BLaER1 (cell line): ENCODE data around the gene SAMD4B.

Experiments
- H3K27ac ChIP-seq: shearing (Covaris generic); formaldehyde crosslinking; 2 replicates; pipeline ENCODE4 v1.8.1; 2022
- H3K27me3 ChIP-seq: shearing (Covaris generic); formaldehyde crosslinking; 2 replicates; pipeline ENCODE4 v1.8.1; 2022
- H3K36me3 ChIP-seq: shearing (Covaris generic); formaldehyde crosslinking; 2 replicates; pipeline ENCODE4 v1.8.1; 2022
- H3K4me1 ChIP-seq: shearing (Covaris generic); formaldehyde crosslinking; 2 replicates; pipeline ENCODE4 v1.8.1; 2022
- H3K4me2 ChIP-seq: shearing (Covaris generic); formaldehyde crosslinking; 2 replicates; pipeline ENCODE4 v1.8.1; 2022
- H3K4me3 ChIP-seq: shearing (Covaris generic); formaldehyde crosslinking; 2 replicates; pipeline ENCODE4 v1.8.1; 2022
- H3K9ac ChIP-seq: shearing (Covaris generic); formaldehyde crosslinking; 2 replicates; pipeline ENCODE4 v1.8.1; 2022
- H3K9me3 ChIP-seq: shearing (Covaris generic); formaldehyde crosslinking; 2 replicates; pipeline ENCODE4 v1.8.1; 2022
- H4K20me1 ChIP-seq: shearing (Covaris generic); formaldehyde crosslinking; 2 replicates; pipeline ENCODE4 v1.8.1; 2022
- Cebpa-rat ChIP-seq: shearing (Covaris generic); IDR thresholded peaks from 2 replicates; pipeline ENCODE4 v1.8.1; 2022

SAMD4B gene

DNA sequence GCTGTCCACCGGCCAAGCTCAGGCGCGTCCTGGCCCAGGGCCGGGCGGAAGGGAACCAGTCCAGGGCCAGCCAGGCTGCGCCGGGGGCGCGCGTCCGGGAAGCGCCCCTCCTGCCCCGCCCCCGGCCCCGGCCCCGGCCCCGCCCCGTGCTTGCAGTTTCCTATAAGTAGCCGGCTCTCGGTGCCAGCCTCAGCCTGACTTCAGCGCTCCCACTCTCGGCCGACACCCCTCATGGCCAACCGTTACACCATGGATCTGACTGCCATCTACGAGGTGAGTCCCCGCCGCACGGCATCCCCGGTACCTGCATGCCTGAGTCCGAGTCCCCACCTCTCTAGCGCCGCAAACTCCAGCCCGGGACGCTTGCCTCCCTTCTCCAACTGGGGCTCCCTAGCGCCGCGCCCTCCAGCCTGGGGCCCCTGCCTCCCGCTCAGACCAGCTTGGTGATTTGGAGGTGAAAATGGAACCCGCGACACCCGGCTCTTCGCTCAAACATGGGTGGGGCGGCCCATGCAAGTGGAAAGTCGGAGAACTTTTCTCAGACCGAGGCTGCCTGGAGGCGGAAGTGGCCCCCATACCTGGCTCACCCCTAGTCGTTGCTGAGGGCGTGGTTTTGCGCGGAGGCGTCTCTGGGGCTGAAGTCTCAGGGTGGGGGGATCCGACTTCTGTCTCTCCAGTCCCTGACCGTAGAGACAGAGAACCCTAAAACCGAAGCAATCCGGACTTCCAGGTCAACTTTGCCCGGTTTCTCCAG, 64.6 kb downstream of the SAMD4B start, which contains the start of gene ZFP36:
Gene ZFP36, plus strand, starts transcription at position 192 of the 754 bp plus-strand sequence. Its CDS starts 58 bp downstream, at position 250.
- peaks cover 27% of the 10 kb centered on the region for H4K20me1 ChIP-seq
- no peaks in the 10 kb centered on the region for H3K27me3 ChIP-seq
- peak within 1 kb of the TSS; percentile 89 for H3K4me3 ChIP-seq
- H3K4me1 ChIP-seq = peaks cover 73% of the 10 kb centered on the region
- TF ChIP-seq Cebpa-rat = no peak
- peaks cover 12% of the 10 kb centered on the region for H3K36me3 ChIP-seq
- peak within 1 kb of the TSS; percentile 93 for H3K9ac ChIP-seq
- H3K9me3 ChIP-seq = no peaks in the 10 kb centered on the region
- H3K27ac ChIP-seq = peak within 1 kb of the TSS; percentile 94
- H3K4me2 ChIP-seq = peak within 1 kb of the TSS; percentile 100

DNA sequence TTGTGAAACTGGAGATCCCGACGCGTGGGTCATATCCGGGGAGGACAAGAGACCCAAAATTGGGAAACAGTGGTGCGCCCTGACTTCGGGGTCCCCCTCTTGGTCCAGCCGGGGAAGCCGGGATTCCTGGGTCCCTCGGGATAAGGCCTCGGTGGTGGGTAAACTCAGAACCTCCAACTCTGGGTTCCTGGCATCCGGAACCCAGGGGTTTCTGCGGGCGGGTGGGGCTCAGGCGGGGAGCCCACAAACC, 65.1 kb downstream of the SAMD4B start:
- Histone ChIP-seq H3K27me3 (no peaks in the 10 kb centered on the region), H3K9me3 (no peaks in the 10 kb centered on the region), H3K4me1 (peaks cover 68% of the 10 kb centered on the region), H4K20me1 (peaks cover 27% of the 10 kb centered on the region), H3K36me3 (peaks cover 12% of the 10 kb centered on the region), H3K27ac (peak overlapping the region; percentile 94), H3K4me3 (peak overlapping the region; percentile 89), H3K9ac (peak overlapping the region; percentile 93), H3K4me2 (peak overlapping the region; percentile 100)
- TF ChIP-seq Cebpa-rat = no peak

DNA sequence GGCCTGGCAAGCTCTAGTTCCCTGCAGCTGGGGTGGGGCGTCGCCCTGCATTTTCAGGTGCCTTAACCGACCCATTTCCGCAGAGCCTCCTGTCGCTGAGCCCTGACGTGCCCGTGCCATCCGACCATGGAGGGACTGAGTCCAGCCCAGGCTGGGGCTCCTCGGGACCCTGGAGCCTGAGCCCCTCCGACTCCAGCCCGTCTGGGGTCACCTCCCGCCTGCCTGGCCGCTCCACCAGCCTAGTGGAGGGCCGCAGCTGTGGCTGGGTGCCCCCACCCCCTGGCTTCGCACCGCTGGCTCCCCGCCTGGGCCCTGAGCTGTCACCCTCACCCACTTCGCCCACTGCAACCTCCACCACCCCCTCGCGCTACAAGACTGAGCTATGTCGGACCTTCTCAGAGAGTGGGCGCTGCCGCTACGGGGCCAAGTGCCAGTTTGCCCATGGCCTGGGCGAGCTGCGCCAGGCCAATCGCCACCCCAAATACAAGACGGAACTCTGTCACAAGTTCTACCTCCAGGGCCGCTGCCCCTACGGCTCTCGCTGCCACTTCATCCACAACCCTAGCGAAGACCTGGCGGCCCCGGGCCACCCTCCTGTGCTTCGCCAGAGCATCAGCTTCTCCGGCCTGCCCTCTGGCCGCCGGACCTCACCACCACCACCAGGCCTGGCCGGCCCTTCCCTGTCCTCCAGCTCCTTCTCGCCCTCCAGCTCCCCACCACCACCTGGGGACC, 65.6 kb downstream of the SAMD4B start:
- TF ChIP-seq Cebpa-rat = no peak
- peaks cover 27% of the 10 kb centered on the region for H4K20me1 ChIP-seq
- peak overlapping the region; percentile 93 for H3K9ac ChIP-seq
- peak overlapping the region; percentile 100 for H3K4me2 ChIP-seq
- H3K36me3 ChIP-seq = peaks cover 12% of the 10 kb centered on the region
- no peaks in the 10 kb centered on the region for H3K9me3 ChIP-seq
- peaks cover 66% of the 10 kb centered on the region for H3K4me1 ChIP-seq
- no peaks in the 10 kb centered on the region for H3K27me3 ChIP-seq
- H3K27ac ChIP-seq = peak overlapping the region; percentile 94
- peak overlapping the region; percentile 89 for H3K4me3 ChIP-seq

DNA sequence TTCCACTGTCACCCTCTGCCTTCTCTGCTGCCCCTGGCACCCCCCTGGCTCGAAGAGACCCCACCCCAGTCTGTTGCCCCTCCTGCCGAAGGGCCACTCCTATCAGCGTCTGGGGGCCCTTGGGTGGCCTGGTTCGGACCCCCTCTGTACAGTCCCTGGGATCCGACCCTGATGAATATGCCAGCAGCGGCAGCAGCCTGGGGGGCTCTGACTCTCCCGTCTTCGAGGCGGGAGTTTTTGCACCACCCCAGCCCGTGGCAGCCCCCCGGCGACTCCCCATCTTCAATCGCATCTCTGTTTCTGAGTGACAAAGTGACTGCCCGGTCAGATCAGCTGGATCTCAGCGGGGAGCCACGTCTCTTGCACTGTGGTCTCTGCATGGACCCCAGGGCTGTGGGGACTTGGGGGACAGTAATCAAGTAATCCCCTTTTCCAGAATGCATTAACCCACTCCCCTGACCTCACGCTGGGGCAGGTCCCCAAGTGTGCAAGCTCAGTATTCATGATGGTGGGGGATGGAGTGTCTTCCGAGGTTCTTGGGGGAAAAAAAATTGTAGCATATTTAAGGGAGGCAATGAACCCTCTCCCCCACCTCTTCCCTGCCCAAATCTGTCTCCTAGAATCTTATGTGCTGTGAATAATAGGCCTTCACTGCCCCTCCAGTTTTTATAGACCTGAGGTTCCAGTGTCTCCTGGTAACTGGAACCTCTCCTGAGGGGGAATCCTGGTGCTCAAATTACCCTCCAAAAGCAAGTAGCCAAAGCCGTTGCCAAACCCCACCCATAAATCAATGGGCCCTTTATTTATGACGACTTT, 66.4 kb downstream of the SAMD4B start:
- Histone ChIP-seq H3K4me1 (peaks cover 61% of the 10 kb centered on the region), H3K4me2 (peak overlapping the region; percentile 100), H3K9me3 (no peaks in the 10 kb centered on the region), H3K27ac (peak overlapping the region; percentile 94), H4K20me1 (peaks cover 27% of the 10 kb centered on the region), H3K4me3 (peak overlapping the region; percentile 89), H3K36me3 (peaks cover 12% of the 10 kb centered on the region), H3K27me3 (no peaks in the 10 kb centered on the region), H3K9ac (peak overlapping the region; percentile 93)
- no peak for TF ChIP-seq Cebpa-rat

DNA sequence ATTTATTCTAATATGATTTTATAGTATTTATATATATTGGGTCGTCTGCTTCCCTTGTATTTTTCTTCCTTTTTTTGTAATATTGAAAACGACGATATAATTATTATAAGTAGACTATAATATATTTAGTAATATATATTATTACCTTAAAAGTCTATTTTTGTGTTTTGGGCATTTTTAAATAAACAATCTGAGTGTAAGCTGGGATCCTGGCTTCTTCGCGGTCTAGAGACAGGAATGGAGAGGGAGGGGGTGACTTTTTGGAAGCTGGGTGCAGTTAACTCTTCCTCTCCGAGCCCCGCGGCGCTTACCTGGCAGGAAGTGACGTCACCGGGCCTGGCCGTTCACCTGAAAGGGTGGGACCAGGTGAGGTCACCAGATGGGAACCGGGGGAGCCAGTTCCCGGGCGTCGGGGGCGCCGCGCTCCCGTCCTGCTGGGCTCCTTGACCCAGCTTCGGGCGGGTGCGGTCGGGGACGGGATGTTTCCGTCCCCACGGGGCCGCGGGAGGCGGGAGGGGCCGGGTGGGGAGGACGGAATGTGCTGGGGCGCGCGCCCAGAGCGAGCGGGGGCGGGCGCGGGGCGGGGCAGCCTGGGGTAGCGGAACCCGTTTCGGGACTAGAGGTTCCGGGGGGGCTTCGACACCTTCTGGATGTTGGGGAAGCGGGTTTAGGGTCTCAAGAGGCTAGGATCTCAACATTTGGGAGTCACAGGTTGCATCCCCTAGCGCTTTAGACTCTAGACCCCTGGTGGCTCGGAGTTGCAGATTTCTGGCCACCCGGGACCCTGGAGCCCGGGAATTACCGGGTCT, 67.2 kb downstream of the SAMD4B start:
- H3K4me1 ChIP-seq = peaks cover 60% of the 10 kb centered on the region
- peak overlapping the region; percentile 94 for H3K27ac ChIP-seq
- peak overlapping the region; percentile 100 for H3K4me2 ChIP-seq
- H3K9me3 ChIP-seq = no peaks in the 10 kb centered on the region
- peak overlapping the region; percentile 93 for H3K9ac ChIP-seq
- TF ChIP-seq Cebpa-rat = no peak
- peak overlapping the region; percentile 89 for H3K4me3 ChIP-seq
- H4K20me1 ChIP-seq = peaks cover 34% of the 10 kb centered on the region
- H3K27me3 ChIP-seq = no peaks in the 10 kb centered on the region
- H3K36me3 ChIP-seq = peaks cover 12% of the 10 kb centered on the region

DNA sequence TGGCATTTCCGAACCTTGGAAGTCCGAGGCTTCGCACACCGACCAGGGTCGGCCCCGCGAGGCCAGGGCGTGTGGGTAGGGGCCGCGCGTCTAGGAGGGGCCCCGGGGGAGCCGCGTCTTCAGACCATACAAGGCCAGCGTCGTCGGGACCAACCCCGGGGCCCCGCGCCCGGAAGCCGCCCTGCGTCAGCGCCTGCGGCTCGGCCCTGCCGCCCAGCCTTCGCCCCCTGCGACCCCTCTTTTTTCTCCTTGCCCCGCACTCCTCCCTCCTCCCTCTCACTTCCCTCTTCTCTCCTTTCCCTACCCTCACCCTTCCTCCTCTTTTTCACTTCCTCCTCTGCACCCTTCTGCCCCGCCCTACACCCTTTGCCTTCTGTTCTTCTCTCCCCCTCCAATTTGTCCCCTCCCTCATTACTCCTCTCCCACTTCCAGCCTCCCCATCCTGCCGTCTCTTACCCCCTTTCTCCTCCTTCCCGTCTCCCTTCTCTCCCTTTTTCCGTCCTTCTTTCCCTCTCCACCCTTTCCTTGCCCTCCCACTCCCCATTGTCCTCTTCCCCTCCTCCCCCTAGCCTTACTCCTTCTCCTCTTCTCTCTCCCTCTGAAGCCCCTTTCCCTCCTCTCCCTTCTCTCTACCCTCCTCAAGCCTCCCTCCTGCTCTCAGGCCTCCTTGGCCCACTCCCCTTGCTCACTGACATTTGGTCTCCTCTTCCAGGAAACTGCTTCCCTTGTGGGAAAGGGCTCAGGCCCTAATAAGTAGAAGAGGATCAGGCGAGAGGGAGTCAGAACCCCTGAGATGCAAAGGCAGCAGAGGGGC, 68.0 kb downstream of the SAMD4B start:
- peak overlapping the region; percentile 89 for H3K4me3 ChIP-seq
- H3K9ac ChIP-seq = peak overlapping the region; percentile 93
- peaks cover 20% of the 10 kb centered on the region for H3K36me3 ChIP-seq
- no peaks in the 10 kb centered on the region for H3K27me3 ChIP-seq
- peaks cover 42% of the 10 kb centered on the region for H4K20me1 ChIP-seq
- peaks cover 60% of the 10 kb centered on the region for H3K4me1 ChIP-seq
- H3K27ac ChIP-seq = peak overlapping the region; percentile 94
- no peaks in the 10 kb centered on the region for H3K9me3 ChIP-seq
- H3K4me2 ChIP-seq = peak overlapping the region; percentile 100
- TF ChIP-seq Cebpa-rat = no peak

DNA sequence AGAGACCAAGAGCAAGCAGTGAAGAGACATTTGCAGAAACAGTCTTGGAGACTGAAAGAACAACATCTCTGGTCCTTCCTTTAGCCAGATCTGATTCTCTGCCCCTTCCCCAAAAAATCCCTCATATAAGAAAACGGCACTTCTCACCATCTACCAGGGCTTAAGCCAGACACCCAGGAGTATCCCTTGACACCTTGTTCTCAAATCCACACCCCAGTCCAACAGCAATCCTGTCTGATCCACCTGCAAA, 68.5 kb downstream of the SAMD4B start:
- Histone ChIP-seq H4K20me1 (peaks cover 48% of the 10 kb centered on the region), H3K4me3 (peak overlapping the region; percentile 89), H3K9me3 (no peaks in the 10 kb centered on the region), H3K4me2 (peak overlapping the region; percentile 100), H3K4me1 (peaks cover 60% of the 10 kb centered on the region), H3K9ac (peak overlapping the region; percentile 93), H3K27ac (peak overlapping the region; percentile 94), H3K36me3 (peaks cover 25% of the 10 kb centered on the region), H3K27me3 (no peaks in the 10 kb centered on the region)
- no peak for TF ChIP-seq Cebpa-rat

DNA sequence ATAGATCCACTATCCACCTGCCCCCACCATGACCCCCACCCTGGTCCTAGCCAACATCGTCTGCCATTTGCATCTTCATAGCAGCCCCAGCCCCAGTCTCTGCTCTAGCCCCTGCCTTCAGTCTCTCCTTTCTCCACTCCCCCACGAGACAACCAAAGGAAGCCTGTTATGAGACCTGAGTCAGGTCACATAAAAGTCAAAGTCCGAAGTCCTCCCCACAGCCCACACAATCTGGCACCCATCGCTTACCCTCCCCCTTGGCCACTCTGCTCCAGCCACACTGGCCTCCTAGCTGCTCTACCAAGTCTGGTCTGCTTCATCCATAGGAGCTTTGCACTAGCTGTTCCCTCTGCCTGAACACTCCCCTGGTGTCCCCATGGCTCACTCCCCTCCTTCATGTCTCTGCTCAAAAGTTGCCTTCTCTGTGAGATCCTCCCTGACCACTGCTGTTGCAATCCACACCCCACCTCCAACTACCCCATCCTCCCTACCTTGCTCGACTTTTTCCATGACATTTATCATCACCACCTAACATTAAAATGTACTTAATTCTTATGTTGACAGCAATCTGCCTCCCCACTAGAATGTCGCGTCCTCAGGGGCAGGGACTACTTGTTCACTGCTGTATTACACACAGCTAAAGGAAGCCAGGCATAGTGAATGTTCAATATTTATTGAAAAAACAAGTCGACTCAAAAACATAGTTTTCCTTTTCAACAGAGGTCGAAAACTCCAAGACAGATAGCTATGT, 69.0 kb downstream of the SAMD4B start:
- TF ChIP-seq Cebpa-rat = no peak
- no peaks in the 10 kb centered on the region for H3K27me3 ChIP-seq
- no peaks in the 10 kb centered on the region for H3K9me3 ChIP-seq
- H3K4me3 ChIP-seq = peak overlapping the region; percentile 96
- peaks cover 52% of the 10 kb centered on the region for H4K20me1 ChIP-seq
- H3K27ac ChIP-seq = peak overlapping the region; percentile 94
- H3K4me2 ChIP-seq = peak overlapping the region; percentile 100
- H3K36me3 ChIP-seq = peaks cover 30% of the 10 kb centered on the region
- peak overlapping the region; percentile 93 for H3K9ac ChIP-seq
- H3K4me1 ChIP-seq = peaks cover 60% of the 10 kb centered on the region
